Adrenal gland (tissue), 12 donors: ENCODE measurements around the gene KIF5A. TPM values are rescaled to one million over a fixed set of nuclear protein-coding genes. Genes with fewer than 3 reads are reported as not detected.

Experiments
- DNase-seq, 7 donors: peaks; one replicate each; pipeline ENCODE4 v3.0.0-alpha.2; 2019 to 2020
- H3K27ac ChIP-seq, 5 donors: fragments of 200-600 bp; sonication (generic) in 4 of 5; 1 replicate in 3 of 5; 2 replicates in 2 of 5; pipeline versions ENCODE4 v1.5.1 to v1.8.0; 2016 to 2020; ENCODE audit warnings: mild to moderate bottlenecking in 1 of 5
- H3K27me3 ChIP-seq: fragments of 200-600 bp; 2 replicates; pipeline ENCODE4 v1.8.0; 2021
- H3K36me3 ChIP-seq, 2 donors: fragments of 200-600 bp; replicated peaks in 1 of 2; 1 replicate in 1 of 2; 2 replicates in 1 of 2; pipeline versions ENCODE4 v1.5.1 to v1.8.0; 2018 to 2022
- H3K4me1 ChIP-seq, 2 donors: fragments of 200-600 bp; replicated peaks in 1 of 2; 1 replicate in 1 of 2; 2 replicates in 1 of 2; pipeline versions ENCODE4 v1.5.1 to v1.8.0; 2018 to 2021
- H3K4me3 ChIP-seq, 4 donors: fragments of 200-600 bp; sonication (generic) in 3 of 4; one replicate each; pipeline ENCODE4 v1.5.1; 2016 to 2018
- H3K9me3 ChIP-seq, 3 donors: fragments of 200-600 bp; sonication (generic) in 1 of 3; replicated peaks in 1 of 3; 1 replicate in 2 of 3; 2 replicates in 1 of 3; pipeline versions ENCODE4 v1.5.1 to v1.8.0; 2016 to 2021
- POLR2A ChIP-seq, 2 donors: fragments of 450-650 bp; IDR thresholded peaks; one replicate each; pipeline ENCODE4 v1.6.1; 2017; ENCODE audit warnings: antibody characterized with exemption in 2 of 2, mild to moderate bottlenecking in 2 of 2, moderate library complexity in 1 of 2
- WGBS, 4 donors: extraction: QIAGEN DNeasy Blood & Tissue Kit in 2 of 4; methylation state at CpG; one replicate each; pipeline versions ENCODE4 v1.1.5 to v1.1.7; 2013 to 2017; 5-methylcytosine and 5-hydroxymethylcytosine counted together
- intact Hi-C, 2 donors: fragments of 100-400 bp; cut with DNase I; formaldehyde crosslinking; loops; one replicate each; pipeline versions ENCODE4 v1.14.1 to v1.15.0; 2022 to 2023
- polyA plus RNA-seq, 3 donors: library from polyadenylated mRNA; stranded (reverse); fragments of 200-250 nt in 2 of 3; fragments of 350-450 nt in 1 of 3; fragmentation: Illumina TruSeq in 1 of 3; extraction: RNeasy Lipid Tissue Mini Kit (QIAGEN cat#74804) in 1 of 3; gene quantifications; one replicate each; pipeline ENCODE4 v1.2.3, GENCODE V29; 2013 to 2014
- total RNA-seq, 9 donors: library from RNA; depleted of rRNA in 4 of 9; stranded (reverse); fragments of >200 nt in 4 of 9; fragments of 120-200 nt in 1 of 9; fragmentation: NEBNext Ultra II Directional in 1 of 9; extraction: Animal tissue kit (Norgen Biotek cat#: 25700) in 1 of 9; gene quantifications; one replicate each; pipeline versions ENCODE4 v1.1.0 to v1.2.4, GENCODE V29; 2013 to 2023
- TF ChIP-seq, protein P1 (sequence below), 6 experiments: fragments of 450-650 bp in 4 of 6; fragments of 200-600 bp in 2 of 6; sonication (generic) in 1 of 6; IDR thresholded peaks; 1 replicate in 5 of 6; 2 replicates in 1 of 6; pipeline versions ENCODE4 v1.5.1 to v1.8.0; 2016 to 2021; ENCODE audit warnings: antibody characterized with exemption in 6 of 6, mild to moderate bottlenecking in 2 of 6, moderate library complexity in 1 of 6
- donor health status: healthy with polysubstance abuse.
- donor health status: Bipolar disorder and iron deficiency.
- donor health status: DM: yes; HTN: yes; CAD: no.
- donor health status: DM: no; HTN: no; CAD: no.
- donor health status: DM: no; HTN: no; CAD: no.
- donor health status: DM: yes; HTN: yes; CAD: no.

KIF5A gene
- total and polyA plus RNA-seq, 12 donors, result 0.32 to 7.6 (median 2.1) TPM; not detected in 1

DNA sequence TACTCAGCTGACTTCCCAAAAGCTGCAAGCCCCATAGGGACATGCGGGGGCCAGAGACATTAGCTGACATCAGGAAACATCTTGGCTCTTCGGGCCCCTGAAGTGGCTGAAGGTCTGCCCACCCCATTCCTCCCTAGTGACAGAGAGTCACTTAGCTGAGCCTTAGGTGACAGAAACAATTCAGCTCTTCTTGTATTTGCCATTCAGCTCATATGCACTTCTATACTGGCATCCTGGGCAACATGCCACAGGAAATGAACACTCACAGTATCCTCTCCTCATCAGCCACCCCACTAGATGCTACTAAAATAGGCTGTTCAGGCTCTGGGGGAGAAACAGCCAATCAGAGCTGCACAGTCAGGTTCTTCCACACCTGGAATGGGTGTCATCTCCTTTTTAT lies 6.3 kb upstream of the KIF5A start:
- no peak for DNase-seq
- Histone ChIP-seq H3K4me1 (peaks cover 9 to 29% of the 10 kb centered on the region in 2 donors), H3K4me3 (no peak overlapping the region), H3K27me3 (no peaks in the 10 kb centered on the region), H3K27ac (no peak overlapping the region), H3K9me3 (no peaks in the 10 kb centered on the region), H3K36me3 (peaks cover 0 to 28% of the 10 kb centered on the region in 2 donors)
- intact Hi-C loops, result no loop called here
- TF ChIP-seq, protein P1, sequence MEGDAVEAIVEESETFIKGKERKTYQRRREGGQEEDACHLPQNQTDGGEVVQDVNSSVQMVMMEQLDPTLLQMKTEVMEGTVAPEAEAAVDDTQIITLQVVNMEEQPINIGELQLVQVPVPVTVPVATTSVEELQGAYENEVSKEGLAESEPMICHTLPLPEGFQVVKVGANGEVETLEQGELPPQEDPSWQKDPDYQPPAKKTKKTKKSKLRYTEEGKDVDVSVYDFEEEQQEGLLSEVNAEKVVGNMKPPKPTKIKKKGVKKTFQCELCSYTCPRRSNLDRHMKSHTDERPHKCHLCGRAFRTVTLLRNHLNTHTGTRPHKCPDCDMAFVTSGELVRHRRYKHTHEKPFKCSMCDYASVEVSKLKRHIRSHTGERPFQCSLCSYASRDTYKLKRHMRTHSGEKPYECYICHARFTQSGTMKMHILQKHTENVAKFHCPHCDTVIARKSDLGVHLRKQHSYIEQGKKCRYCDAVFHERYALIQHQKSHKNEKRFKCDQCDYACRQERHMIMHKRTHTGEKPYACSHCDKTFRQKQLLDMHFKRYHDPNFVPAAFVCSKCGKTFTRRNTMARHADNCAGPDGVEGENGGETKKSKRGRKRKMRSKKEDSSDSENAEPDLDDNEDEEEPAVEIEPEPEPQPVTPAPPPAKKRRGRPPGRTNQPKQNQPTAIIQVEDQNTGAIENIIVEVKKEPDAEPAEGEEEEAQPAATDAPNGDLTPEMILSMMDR (IDR thresholded peaks at IDR 0.05), result no peak
- TF ChIP-seq POLR2A (IDR thresholded peaks at IDR 0.05), result no peak
- WGBS, 4 donors, result 76 to 92% (median 87%) methylated on average over 2 of the region's 2 CpGs

DNA sequence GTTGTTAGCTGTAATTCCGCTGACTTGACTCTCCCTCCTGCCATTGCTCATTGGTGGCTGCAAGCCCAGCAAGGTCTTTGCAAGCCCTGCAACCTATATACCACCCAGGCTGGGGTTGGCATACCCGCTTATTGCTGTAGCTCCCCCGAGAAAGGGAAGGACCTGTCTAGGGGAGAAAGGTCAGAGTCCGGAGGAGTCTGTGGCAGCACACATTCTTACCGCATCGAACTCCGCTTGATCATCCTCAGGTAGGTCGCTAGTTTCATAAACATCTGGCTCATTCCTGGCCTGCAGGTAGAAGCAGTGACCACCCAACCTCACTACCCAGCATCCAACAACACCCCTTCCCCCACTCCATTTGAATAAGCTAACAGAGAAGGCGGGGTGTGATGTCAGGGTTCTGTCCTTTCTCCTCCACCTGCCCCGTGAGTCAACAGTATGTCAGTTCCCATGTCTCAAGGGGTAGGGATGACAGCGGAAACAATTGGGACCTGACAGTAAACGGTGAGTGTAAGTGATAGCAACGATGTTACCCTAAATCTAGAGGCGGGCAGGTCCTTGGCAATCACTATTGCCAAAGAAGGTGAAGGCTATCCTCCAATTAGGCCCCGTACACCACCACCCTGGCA lies 3.9 kb upstream of the KIF5A start:
- TF ChIP-seq, protein P1 (IDR thresholded peaks at IDR 0.05), result no peak
- TF ChIP-seq POLR2A (IDR thresholded peaks at IDR 0.05), result no peak
- H3K9me3 ChIP-seq, result no peaks in the 10 kb centered on the region
- H3K27ac ChIP-seq, result peak overlapping the region in 4 of 5 donors; percentile 85 to 97 (median 92)
- peak overlapping the region in 3 of 4 donors; percentile 76 to 100 (median 92) for H3K4me3 ChIP-seq
- intact Hi-C loops, result no loop called here
- WGBS, 4 donors, result 55 to 69% (median 63%) methylated on average over 12 to 15 of the region's 15 CpGs
- H3K27me3 ChIP-seq, result peaks cover 8% of the 10 kb centered on the region
- H3K4me1 ChIP-seq, result peaks cover 15 to 26% of the 10 kb centered on the region in 2 donors
- peak in 1 of 7 donors; percentile 45 for DNase-seq
- H3K36me3 ChIP-seq, result peaks cover 0 to 15% of the 10 kb centered on the region in 2 donors

DNA sequence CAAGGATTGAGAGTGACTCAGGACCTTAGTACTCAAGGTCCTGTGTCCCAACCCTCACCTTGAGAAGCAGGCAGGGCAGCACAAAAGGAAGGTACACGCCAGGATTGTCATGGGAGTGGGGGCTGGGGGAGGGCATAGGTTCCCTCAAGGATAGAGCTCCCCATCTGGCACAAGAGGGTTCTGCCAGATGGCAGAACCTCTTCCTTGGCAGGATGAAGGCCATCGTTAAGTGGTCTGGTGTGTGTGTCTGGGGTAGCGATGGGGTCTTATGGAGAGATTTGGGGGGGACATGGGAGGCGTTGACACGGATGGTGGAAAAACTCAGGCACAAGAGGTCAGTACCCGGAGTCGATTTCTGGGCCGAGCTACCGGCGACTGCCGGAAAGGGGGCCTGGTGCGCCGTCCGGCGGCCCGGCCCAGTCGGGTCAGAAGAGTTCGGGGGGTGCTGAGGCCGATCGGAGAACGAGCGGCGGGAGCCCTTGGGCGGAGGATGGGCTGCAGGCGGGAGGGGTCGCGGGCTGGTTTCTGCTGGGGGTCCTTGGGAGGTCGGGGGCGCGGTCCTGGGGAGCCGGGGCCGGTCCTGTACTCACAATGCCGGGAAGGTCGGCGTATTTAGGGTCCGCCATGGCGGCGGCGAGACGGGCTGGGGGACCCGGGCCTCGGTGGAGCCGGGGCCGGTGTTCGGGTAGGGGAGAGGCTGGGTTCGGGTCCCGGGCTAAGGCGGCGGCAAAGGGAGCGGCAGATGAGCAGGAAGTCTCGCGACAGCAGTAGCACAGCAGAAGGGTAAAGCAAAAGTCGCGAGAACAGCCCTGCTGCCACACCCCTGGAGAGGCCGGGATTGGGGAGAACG lies 3.2 kb upstream of the KIF5A start, which contains the start of gene DCTN2:
DCTN2 (minus strand) TSS at position 755 of the 850 bp plus-strand sequence; CDS start at position 626, 129 bp downstream.
- no peaks in the 10 kb centered on the region for H3K9me3 ChIP-seq
- peak; percentile 52 to 57 for TF ChIP-seq POLR2A (IDR thresholded peaks at IDR 0.05)
- TF ChIP-seq, protein P1 (IDR thresholded peaks at IDR 0.05), result peak in 3 of 6 experiments; percentile 1 to 32 (median 7)
- WGBS, 4 donors, result 0 to 1% (median 1%) methylated on average over 24 to 56 of the region's 56 CpGs
- H3K27me3 ChIP-seq, result peaks cover 8% of the 10 kb centered on the region
- H3K27ac ChIP-seq, result peak within 1 kb of the TSS; percentile 74 to 97 (median 87)
- intact Hi-C loops, result no loop called here
- H3K4me3 ChIP-seq, result peak within 1 kb of the TSS; percentile 76 to 100 (median 95)
- peak; percentile 96 to 99 (median 98) for DNase-seq
- H3K4me1 ChIP-seq, result peaks cover 15 to 19% of the 10 kb centered on the region in 2 donors
- peaks cover 0 to 10% of the 10 kb centered on the region in 2 donors for H3K36me3 ChIP-seq
